NT2/D1 (cell line): ENCODE results near the gene FGD5.

ENCODE experiments used
- DNase-seq: peaks from one replicate; pipeline ENCODE4 v3.0.0-alpha.2; 2011; ENCODE audit warnings: low read depth, low spot score
- H3K27me3 ChIP-seq: 2 replicates; pipeline ENCODE4 v1.6.0; 2011; ENCODE audit warnings: mild to moderate bottlenecking; ENCODE audit not compliant: insufficient read length, insufficient read depth
- H3K36me3 ChIP-seq: 2 replicates; pipeline ENCODE4 v1.6.1; 2011; ENCODE audit warnings: mild to moderate bottlenecking, low read length, mixed read lengths; ENCODE audit not compliant: insufficient read depth, insufficient read length
- H3K4me1 ChIP-seq: 2 replicates; pipeline ENCODE4 v1.5.1; 2011; ENCODE audit not compliant: insufficient read depth, insufficient read length
- H3K4me3 ChIP-seq: 2 replicates; pipeline ENCODE4 v1.5.1; 2011; ENCODE audit warnings: low read depth; ENCODE audit not compliant: insufficient read length
- H3K9ac ChIP-seq: 2 replicates; pipeline ENCODE4 v1.6.0; 2011; ENCODE audit warnings: low read depth; ENCODE audit not compliant: insufficient read length
- H3K9me3 ChIP-seq: 2 replicates; pipeline ENCODE4 v1.5.1; 2011; ENCODE audit warnings: mild to moderate bottlenecking, low read length; ENCODE audit not compliant: insufficient read depth
- SUZ12 ChIP-seq: IDR thresholded peaks from 2 replicates; pipeline ENCODE4 v1.6.1; 2011; ENCODE audit not compliant: insufficient read length, insufficient read depth; ENCODE audit errors: extremely low read depth
- YY1 ChIP-seq: IDR thresholded peaks from 2 replicates; pipeline ENCODE4 v1.6.1; 2011; ENCODE audit not compliant: insufficient read length, insufficient read depth
- ZNF274 ChIP-seq: IDR thresholded peaks from 2 replicates; pipeline ENCODE4 v1.6.1; 2011; ENCODE audit warnings: mild to moderate bottlenecking, low read depth, low read length

The FGD5 gene

DNA sequence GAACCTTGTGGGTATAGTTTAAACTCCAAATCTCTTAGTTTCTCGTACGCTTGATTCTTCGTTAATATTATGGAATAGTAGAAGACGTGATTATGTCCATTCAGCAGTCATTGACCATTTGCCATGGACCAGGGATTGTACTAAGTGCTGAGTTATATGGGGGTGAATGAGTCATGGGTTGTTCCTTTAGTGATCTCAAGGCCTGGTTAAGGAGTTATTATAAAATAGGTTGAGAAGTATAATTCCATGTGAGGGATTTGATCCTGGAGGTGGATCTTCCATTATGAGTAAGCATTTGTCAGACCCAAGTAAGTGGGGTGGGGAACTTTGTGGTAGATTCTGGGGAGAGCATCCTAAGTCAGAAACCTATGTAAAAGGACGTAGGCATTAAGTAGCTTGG, 144.0 kb downstream of the FGD5 start:
- DNase-seq: no peak
- H3K9ac ChIP-seq: no peak overlapping the region
- TF ChIP-seq YY1 (no peak), SUZ12 (no peak), ZNF274 (no peak)
- peaks cover 26% of the 10 kb centered on the region for H3K36me3 ChIP-seq
- H3K27me3 ChIP-seq: no peaks in the 10 kb centered on the region
- no peak overlapping the region for H3K4me3 ChIP-seq
- no peaks in the 10 kb centered on the region for H3K4me1 ChIP-seq
- H3K9me3 ChIP-seq: no peaks in the 10 kb centered on the region

DNA sequence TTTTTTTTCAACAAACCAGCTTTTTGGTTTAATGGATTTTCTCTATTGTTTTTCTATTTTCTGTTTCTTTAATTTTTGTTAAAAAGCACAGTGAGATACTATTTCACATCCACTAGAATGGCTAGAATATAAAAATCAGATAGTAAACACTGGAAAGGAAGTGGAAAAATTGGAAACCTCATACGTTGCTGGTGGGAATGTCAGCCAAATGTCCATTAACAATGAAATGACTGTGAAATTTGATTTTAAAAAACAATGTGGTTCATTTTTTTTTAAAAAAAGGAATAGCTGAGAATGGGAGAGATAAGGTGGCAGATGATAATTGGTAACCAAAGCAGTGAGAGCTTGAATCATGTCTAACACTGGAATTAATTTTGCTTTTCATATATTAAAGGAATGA, 148.5 kb downstream of the FGD5 start:
- peaks cover 23% of the 10 kb centered on the region for H3K36me3 ChIP-seq
- H3K9ac ChIP-seq: no peak overlapping the region
- TF ChIP-seq YY1: no peak
- no peak for TF ChIP-seq ZNF274
- H3K4me3 ChIP-seq: no peak overlapping the region
- no peaks in the 10 kb centered on the region for H3K27me3 ChIP-seq
- H3K4me1 ChIP-seq: no peaks in the 10 kb centered on the region
- no peak for DNase-seq
- no peaks in the 10 kb centered on the region for H3K9me3 ChIP-seq

DNA sequence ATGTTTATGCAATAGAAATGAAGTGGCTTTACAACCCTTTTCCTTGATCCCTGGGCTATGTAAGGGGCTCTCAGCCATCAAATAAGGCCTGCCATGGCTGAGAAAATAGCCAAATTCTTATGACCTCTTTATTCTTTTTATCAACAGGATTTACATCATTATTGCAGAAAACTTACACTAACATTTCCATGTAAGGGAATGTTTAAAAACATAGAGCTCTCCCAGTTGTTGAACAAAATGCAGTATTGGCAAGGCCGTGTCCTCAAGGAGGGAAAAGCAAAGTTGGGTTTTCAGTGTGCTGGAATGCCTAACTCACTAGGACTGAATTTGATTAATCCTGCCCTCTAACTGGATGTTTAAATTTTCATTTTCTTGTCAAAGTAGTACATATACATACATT, 150.9 kb downstream of the FGD5 start:
- H3K4me3 ChIP-seq: no peak overlapping the region
- H3K9ac ChIP-seq: no peak overlapping the region
- TF ChIP-seq ZNF274 (no peak), YY1 (no peak), SUZ12 (no peak)
- DNase-seq: no peak
- H3K36me3 ChIP-seq: peaks cover 27% of the 10 kb centered on the region
- no peaks in the 10 kb centered on the region for H3K4me1 ChIP-seq
- H3K9me3 ChIP-seq: no peaks in the 10 kb centered on the region
- H3K27me3 ChIP-seq: no peaks in the 10 kb centered on the region

DNA sequence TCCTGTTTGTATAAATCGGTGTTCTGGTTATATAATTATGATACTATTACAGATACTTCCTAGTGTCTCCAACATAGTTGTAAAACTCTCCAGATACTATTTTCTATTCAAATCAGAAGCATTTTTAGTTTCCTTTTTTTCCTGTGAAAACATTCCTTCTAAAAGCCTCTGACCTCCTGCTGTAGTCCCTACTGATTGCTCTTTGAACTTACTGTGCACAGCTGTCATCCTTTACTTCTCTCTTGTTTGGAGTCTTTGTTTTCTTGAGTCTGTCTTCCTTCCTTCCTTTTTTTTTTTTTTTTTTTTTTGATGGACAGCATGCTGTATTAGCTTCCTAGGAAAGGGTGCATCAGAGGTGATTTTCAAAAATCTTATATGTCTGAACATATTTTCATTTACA, 157.6 kb downstream of the FGD5 start:
- H3K4me1 ChIP-seq: no peaks in the 10 kb centered on the region
- no peaks in the 10 kb centered on the region for H3K9me3 ChIP-seq
- no peak overlapping the region for H3K4me3 ChIP-seq
- H3K9ac ChIP-seq: no peak overlapping the region
- peaks cover 16% of the 10 kb centered on the region for H3K36me3 ChIP-seq
- DNase-seq: no peak
- TF ChIP-seq YY1 (no peak), ZNF274 (no peak), SUZ12 (no peak)
- H3K27me3 ChIP-seq: no peaks in the 10 kb centered on the region

DNA sequence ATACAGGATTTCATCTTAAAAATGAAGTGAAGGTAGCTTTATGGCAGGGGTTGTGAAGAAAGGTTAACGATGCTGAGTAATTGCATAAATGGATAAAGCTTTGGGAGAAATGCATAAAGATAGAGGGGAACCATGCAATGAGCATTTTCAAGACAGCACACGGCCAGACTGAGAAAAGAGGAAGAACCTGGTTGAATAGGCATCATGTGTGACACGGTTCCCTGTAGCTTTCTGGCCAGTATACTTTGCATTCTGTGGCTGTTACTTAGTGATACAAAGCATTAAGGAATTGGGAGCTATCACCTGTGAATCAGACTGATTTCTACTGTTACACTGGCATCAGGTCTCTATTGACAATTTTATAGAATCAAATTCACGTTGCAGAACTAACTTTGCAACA, 161.9 kb downstream of the FGD5 start:
- no peak for DNase-seq
- no peak overlapping the region for H3K9ac ChIP-seq
- H3K36me3 ChIP-seq: no peaks in the 10 kb centered on the region

More for the DNA sequence above, 161.9 kb downstream of the FGD5 start:
- H3K27me3 ChIP-seq: no peaks in the 10 kb centered on the region
- no peak overlapping the region for H3K4me3 ChIP-seq
- H3K9me3 ChIP-seq: peaks cover 4% of the 10 kb centered on the region; the same call in 1 of the 2 replicates
- no peaks in the 10 kb centered on the region for H3K4me1 ChIP-seq
- TF ChIP-seq YY1 (no peak), ZNF274 (no peak), SUZ12 (no peak)
